Stimulated activated CD4-positive, alpha-beta T cell treated with anti-CD3 and anti-CD28 coated beads, Interleukin-4, amount 100 ng/mL, for 4 hours (primary cell): ENCODE data around the gene SH3BP4.

Experiments
- DNase-seq, 2 experiments: peaks; one replicate each; pipeline ENCODE4 v3.0.0-alpha.2; 2020

The SH3BP4 gene

DNA sequence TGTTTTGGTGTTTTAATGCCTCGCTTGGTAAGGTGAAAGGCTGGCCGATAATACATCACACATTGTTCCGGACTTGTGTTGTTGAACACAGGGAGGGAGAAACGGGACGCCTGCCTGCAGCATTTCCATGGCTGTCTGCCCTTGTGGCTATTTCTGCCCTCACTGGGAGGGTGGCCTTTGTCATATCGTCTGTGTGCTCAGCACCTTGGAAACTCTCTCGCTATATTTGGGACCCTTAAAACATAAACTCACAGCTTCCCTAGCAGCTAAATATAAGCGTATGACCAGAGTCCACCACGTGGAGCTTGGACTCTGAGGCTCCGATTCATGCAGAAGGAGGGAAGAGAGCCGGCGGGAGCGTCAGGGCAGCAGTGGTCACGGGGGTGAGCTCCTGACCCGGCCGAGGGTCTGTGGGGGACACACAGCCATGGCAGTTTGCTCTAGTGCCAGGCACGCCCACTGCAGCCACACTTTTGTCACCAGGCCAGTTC, 111.7 kb downstream of the SH3BP4 start:
- no peak for DNase-seq

DNA sequence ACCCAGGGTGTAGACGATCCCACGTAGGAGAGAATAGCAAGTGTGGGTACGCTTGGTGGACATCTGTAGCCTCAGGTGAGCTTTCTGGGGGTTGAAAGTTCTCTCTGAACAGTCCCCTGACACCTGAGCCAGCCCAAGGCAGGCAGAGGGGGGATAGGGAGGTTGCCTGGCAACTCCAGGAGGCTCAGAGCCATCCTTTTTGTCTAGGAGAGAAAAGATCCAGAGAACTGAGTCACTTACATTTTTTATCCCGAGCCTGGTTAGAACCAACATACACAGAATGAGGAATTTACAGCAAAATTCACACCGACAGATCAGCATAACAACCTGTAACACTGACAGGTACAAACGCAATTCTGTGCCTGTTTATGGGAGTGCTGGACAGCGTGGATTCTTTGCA, 113.2 kb downstream of the SH3BP4 start:
- DNase-seq = no peak

DNA sequence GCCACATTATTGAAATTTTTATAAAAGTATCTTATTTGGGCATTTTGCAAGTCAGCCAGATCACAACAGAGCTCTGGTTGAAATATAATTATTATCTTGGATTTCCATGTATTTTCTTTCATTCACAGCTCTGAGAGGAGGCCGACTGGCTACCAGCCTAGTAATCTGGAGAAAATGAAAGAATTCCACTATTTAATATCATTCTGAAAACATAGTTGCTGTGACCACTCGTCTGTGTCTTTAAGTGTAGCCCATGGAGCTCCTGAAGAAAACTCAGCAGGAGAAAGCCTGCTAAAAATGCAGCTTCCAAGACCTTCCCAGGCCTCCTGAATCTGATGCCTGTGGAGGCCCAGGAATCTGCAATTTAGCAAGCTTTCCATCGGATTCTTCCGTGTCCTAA, 114.7 kb downstream of the SH3BP4 start:
- no peak for DNase-seq

DNA sequence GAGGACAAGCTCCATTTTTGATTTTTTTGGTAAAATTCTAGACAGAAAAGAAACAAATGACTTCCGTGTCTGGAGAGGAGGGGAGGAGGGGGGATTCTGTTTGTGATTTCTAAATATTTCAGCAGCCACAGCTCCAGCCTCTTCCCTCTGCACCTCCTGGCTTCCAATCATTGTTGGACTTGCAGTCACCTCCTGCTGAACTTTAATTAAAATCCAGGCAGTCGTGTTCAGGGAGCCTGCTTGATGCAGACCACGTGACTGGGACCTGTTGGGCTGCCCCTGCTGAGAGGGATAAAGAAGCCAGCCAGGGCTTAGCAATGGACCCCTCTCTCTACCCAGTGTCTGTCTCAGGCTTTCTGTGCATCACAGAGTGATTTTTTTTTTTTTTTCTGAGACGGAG, 115.1 kb downstream of the SH3BP4 start:
- no peak for DNase-seq

DNA sequence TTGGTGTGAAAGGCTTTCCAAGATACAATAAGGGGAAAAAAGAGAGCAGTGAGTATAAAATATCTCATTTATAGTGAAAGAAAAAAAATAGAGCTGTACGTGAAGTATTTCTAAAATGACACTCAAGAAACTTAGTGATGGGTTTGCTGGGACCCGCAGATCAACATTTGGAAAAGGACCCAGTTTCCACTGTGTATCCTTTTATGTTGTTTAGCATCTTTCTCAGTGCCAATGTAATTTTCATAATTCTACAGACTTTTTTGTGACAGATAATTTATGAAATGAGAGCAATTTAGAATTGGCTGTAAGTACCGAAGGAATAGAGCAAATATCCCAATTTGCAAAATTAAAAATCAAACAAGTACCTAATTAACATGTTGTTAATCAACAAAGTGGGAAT, 116.9 kb downstream of the SH3BP4 start:
- no peak for DNase-seq

DNA sequence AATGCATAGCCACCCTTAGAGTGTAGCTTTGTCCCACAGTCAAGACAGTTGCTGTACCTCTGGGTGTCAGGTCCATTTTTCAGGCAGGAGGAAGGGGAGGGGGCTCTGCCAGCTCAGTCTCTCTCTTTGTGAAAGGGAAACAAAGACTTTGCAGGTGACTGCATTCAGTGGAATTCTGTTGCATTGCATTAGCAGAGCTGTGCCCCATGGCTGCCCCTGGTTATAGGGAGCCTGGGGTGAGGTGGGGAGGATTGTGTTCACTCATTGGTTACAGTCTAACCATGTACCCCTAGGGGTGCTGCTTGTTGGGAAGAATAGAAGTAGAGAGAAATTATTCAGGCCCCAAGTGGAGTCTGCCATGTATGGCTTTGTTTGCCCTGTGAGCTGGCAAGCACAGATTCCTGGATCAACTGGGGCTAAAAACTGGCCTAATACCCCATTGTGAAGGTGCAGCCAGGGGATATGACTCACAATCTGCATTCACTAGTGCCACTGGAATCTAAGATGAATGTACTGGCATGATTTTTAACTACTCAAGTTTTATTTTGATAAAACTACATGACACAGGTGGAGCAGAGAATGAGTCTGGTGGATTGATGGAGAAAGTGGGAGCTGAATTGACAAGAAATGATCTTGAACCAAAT, 118.4 kb downstream of the SH3BP4 start:
- DNase-seq = no peak

DNA sequence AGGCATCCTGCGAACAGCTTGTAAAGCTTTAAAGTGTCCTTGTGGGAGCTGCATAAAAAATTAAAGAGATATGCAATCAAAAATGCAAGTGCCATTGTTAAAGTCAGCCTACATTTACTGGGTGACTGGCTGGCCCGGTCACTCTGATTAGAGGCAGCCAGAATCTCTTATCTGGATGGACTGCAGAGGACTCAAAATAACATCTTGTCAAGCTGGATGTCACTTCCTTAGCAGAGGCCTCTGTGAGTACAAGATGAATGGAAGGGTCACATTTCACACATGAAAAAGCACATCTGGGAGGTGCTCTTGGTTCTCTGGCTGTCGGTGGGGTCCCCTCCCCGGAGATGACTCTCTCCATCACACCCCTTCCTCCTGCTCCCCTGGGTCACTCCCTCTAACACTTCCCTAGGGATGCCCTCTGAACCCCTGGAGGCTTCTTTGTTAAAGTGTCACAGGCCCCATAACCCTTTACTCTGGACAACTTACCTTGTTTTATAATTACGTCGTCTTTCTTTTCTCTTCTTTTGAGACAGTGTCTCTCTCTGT, 122.1 kb downstream of the SH3BP4 start:
- no peak for DNase-seq

DNA sequence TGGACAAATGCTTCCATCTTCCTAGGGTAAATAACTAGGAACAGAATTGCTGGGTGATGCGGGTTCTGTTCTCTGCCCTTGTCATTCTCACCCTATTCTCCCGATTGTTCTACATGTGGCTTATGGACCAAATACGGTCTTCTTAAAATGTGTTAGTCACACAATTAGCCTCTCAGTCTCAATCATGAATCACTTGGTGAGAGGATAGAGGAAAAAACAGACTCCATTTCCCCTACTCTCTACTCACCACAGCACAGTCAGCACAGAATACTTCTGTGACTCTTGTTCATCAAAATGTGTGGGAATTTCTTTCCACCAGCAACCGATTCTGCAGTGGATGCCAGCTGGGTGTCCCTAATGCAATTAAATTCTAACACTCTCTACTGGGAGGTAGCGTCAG, 125.2 kb downstream of the SH3BP4 start:
- DNase-seq = no peak

DNA sequence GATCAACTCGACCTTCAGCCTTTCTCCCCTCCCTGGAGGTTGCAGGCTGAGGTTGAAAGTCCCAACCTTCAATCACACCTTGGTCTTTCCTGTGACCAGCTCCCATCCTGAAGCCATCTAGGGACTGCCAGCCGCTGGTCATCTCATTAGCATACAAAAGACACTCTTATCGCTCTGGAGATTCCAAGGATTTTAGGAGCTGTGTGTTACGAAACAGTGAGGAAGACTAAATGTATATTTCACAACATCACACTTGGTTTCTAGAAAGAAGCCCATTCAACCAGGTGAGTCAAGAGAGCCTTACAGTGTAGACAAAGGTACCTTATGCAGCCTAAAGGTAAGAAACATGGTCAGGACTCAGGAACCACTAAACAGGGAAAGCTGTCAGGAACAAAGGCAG, 126.4 kb downstream of the SH3BP4 start:
- no peak for DNase-seq

DNA sequence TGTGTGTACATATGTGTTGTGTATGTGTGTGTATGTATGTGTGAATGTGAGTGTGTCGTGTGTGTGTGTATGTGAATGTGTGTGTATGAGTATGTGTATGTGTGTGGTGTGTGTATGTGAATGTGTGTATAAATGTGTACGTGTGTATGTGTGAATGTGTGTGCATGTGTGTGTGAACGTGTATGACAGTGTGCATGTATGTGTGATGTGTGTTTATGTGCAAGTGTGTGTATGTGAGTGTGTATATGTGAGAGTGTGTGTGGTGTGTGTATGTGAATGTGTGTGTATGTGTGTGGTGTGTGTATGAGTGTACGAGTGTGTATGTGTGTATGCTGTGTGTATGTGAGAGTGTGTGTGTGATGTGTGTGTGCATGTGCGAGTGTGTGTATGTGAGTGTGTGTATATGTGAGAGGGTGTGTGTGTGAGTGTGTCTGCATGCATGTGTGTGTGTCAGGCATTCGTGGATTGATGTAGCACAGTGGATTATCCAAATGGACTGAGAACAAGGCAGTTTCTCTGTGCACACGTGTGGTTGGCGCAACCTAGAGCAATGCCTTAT, 127.2 kb downstream of the SH3BP4 start:
- DNase-seq = no peak

DNA sequence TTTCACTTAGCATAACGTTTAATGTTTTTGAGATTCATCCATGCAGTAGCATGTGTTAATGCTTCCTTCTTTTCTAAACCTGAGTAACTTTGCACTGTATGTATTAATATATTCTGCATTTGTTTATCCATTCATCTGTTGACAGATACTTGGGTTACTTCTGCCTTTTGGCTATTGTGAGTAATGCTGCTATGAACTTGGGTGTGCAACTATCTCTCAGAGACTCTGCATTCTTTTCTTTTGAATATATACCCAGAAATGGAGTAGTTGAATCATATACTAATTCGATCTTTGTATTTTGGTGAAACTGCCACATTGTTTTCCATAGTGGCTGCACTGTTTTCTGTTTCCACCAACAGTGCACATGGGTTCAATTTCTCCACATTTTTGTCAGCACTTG, 128.3 kb downstream of the SH3BP4 start:
- no peak for DNase-seq

DNA sequence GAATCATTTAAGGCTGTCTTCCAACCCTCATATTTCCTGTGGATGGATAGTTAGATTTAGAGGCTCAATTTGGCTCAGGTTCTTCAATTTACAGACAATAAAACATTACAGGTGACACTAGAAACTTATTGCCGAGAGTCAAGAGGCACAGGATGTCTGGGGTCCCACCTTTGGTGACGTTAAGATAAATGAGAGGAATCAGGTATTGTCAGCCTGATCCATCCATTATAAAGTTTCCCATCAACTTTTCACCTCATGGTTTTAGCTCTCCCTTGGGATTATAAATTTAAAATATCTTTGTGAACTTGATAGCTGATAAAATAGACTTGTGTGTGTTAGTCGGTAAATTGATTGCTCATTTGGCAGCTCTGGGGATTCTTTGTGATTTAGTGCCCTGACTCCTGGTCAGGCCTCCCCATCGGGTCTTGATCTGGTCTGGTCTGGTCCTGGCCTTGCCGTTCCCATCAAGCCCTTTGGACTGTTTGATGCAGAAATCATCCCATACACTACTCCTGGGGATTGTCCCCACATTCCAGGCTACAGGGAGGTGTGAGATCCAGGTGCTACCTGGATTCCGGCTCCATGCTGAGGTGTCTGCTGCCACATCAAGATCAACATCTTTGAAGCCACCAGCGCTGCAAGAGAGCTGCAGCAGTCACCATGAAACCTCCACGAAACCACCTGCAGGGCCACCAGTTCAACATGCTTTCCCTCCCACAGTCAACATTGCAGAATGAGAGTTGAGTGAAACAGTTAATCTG, 130.9 kb downstream of the SH3BP4 start:
- no peak for DNase-seq

DNA sequence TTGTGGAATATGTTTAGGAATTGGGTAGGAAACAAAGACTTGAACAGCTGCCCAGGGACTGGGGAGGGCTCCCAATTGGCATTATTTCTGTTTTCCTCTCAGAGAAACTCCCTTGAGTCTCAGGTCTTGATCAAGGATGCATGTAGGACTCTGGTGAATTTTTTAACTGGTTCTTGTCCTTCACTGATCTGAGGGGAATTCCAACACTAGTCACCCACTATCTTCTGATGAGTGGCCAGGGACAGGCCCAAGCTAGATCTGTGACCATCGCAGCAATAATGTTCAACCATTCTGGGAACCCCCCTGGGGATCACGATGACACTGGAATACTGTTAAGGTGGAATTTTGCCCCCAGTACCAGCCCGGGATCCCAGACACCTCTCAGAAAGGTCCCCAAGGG, 132.0 kb downstream of the SH3BP4 start:
- DNase-seq = no peak

DNA sequence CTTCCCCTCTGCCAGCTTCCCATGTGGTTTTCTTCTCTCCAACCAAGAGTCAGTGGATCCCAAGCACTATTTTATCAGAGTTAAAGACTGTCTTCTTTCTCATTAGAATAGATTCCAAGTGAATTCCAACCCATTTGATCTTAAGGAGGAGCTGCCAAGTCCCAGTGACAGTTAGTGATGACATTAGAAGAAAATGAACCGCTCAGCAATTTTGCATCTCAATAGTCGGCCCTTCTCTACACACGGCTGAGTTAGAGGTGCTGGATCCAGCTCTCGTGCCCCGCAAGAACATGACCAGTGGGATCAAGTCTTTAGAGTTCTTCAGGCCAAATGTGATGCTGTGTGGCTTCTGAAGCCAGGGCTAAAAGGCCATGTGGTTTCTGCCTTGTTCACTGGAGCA, 132.6 kb downstream of the SH3BP4 start:
- DNase-seq = no peak

DNA sequence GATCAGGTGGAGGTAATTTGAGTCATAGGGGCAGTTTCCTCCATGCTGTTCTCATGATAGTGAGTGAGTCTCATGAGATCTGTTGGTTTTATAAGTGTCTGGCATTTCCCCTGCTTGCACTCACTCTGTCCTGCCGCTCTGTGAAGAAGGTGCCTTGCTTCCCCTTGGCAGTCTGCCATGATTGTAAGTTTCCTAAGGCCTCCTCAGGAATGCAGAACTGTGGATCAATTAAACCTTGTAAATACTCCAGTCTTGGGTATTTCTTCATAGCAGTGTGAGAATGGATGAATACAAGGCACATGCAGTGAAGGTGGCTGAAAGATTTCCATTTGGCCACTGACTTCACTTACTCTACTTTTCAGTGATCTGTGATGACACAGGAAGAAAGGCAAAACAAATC, 133.7 kb downstream of the SH3BP4 start:
- DNase-seq = no peak

DNA sequence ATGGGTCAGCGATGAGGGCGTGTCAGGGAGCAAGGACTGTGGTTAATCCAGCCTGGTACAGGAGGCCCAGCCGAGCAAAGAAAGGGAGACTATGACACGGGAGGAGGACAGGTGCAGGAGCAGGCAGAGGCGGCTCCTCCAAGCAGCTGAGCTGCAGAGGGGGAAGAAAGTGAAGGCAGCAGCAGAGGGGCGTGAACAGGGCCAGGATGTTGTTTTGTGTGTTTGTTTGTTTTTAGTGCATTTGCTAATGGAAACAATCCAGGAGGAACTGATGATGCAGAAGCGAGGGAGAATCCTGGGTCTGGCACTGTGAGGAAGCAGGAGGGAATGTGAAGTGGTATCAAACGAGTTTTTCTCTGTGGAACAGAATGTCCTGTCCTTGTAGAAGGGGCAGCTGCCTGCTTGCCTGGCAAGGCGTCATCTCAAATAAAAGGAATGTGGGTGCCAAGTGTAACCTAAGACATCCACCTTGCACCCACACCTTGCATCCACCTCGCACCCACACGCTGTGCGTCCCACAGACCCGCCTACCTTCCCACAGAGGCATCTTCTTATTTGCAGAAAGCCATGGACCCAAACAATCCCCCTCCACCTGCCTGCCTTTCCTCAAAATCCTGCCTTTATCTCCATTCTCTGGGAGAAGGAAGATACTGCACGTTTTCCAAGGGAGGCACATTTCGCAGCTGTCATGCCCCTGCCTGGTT, 134.8 kb downstream of the SH3BP4 start:
- no peak for DNase-seq

DNA sequence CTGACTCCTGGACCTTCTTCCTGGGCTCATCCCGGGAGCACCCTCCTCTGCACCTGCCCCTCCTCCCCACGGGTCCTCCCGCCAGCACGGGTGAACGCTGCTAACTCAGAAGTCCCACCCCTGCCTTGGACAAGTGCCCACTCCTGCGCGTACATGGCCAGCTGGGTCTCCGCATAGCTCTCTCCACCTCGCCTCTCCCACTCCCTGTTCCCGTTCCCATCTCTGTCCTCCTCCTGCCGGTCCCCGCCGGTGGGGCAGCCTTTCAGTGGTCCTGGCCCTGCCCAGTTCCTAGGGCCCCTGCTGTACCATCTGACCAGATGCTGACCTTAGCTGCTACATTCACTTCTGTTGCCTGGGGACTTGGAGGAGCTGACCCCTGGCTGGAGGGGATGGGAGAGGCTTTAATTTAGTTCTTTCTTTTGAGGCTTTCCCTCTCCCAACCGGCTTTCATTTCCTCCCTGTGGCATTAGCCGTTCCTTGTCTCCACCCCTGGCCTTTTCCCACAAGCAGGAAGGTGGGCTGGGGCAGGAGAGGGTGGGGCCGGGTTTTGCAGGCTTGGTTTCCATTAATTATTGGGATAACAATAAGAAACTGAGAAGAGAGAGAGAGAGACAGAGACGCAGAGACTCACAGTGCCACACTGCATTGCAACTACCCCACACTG, 136.1 kb downstream of the SH3BP4 start:
- no peak for DNase-seq

DNA sequence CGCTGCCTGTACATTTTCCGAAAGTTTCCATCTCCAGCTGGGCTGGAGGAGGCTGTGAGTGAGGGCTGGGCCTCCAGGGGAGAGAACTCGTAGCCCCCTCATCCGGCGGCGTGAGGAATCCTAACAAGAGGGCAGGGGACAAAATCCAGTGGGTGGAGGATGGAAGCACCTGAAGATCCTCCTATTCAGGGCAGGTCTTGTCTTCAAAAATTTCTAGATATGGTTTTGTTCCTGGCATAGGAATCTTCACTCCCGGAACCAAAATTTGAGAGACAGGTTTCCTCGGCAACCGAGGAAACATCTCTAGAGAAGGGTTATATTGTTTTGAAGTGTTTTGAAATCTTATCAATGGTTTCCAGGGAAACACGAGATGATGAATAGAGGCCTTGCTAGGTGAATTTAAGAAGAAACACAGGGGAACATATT, 136.7 kb downstream of the SH3BP4 start:
- DNase-seq = no peak

DNA sequence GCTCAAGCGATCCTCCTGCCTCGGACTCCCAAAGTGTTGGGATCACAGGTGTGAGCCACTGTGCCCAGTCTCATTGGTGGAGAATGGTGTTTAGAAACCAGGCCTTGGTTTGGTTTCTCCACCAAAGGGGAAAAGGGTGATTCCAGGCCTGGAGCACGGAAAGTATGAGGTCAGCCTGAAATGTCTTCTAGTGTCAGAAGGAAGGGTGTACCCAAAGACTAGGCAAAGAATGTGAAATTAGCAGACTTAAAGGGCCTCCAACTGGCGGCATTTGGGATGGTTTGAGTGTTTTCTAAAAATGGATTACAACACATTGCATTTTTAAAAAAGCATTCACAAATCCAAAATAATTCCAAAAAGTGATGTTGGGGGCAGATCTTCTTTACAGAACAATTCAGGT, 139.6 kb downstream of the SH3BP4 start:
- no peak for DNase-seq

DNA sequence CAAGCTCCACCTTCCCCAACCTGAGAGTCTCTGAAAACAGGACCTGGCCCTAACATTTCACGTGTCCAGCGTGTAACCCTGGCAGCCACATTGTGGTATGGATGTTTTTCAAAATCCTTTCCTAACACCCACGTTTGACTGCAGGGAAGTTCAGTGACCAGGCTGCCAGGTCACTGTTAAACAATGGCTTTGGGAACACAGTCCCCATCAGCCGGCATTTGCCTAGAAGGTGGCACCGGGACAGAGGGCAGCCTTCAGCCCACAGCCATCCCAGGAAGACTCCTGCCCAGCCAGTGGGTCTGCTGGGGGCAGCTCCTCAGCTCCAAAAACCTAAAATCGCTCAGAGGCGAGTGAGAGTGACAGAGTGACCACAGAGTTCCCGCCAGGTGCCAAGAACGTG, 140.2 kb downstream of the SH3BP4 start:
- DNase-seq = no peak

DNA sequence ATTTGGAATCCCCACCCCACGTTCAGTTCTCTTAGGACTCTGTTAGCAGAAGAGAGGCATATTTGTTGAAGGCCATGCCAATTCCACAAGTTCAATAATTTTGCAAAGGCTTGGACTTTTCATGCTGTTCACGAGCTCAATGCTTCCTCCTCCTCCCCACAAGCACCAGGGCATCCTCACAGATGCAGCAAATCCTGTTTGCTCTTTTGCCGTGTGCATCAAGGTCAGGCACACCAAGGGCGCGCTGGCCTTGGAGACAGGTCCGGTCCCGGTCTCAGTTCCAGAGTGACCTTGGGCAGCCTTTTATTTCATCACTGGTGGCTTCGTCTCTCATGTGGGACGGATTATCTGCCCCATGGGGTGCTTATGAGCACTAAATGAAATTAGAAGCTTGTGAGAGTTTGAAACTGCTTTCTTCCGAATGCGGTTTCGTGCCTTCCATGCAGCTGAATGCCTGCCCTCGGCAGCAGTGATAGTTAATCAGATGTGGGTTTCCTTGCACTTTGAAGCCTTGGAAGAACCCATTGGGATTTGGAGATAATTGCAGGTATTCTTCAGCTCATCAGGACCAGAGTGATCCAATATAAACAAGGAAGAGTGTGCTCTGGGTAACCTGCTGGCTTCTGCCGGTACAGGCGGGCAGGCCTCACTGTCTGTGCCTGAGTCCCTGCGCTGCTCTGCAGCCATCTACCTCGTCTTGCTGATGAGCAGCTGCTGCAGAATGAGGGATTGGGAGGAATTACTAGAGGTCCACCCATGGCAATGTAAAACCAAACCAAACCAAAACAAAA, 140.8 kb downstream of the SH3BP4 start:
- DNase-seq = no peak

DNA sequence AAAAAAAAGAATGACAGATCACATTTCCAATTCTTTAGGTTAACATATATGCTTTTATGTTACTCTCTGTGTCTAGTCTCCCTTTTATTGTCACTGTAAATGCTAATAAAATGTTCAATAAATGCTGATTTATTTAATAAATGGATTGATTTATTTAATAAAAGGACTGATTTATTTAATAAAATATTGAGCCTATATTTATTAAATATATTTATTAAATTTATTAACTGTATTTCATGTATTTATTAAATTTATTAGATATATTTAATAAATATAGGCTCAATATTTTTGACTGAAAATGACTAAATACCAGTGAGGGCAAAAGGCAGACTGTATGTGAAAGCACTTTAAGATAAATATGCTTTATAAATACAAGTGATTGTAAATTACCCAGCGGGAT, 142.6 kb downstream of the SH3BP4 start:
- no peak for DNase-seq
